ENCODE measurements around the gene AKAP8.
"Not testable (repeated sequence)": the region's sequence is repeated elsewhere in the genome, so short reads cannot be mapped to it uniquely, and the experiment has no call there.

AKAP8 gene

GRCh38 chr19:15373644-15374043 lies 5.9 kb downstream of the AKAP8 start:
- no peak for DNase-seq (ENCODE audit: low read depth)

GRCh38 chr19:15372891-15373301 lies 6.7 kb downstream of the AKAP8 start:
- no peak for DNase-seq (ENCODE audit: low read depth)

- DNase-seq (ENCODE audit: low read depth): no peak
These were observed 7.1 kb downstream of the AKAP8 start for GRCh38 chr19:15372470-15372869.

GRCh38 chr19:15371786-15372380 lies 7.7 kb downstream of the AKAP8 start:
- DNase-seq (ENCODE audit: low read depth): no peak

- no peak for DNase-seq (ENCODE audit: low read depth)
These were observed 8.5 kb downstream of the AKAP8 start for GRCh38 chr19:15371119-15371518.

GRCh38 chr19:15369594-15369891 lies 10.0 kb downstream of the AKAP8 start:
- DNase-seq (ENCODE audit: low read depth): no peak

GRCh38 chr19:15368798-15369593 lies 10.6 kb downstream of the AKAP8 start:
- no peak for DNase-seq (ENCODE audit: low read depth)

- no peak for DNase-seq (ENCODE audit: low read depth)
These were observed 11.4 kb downstream of the AKAP8 start for GRCh38 chr19:15368051-15368632.

GRCh38 chr19:15367439-15367838 lies 12.1 kb downstream of the AKAP8 start:
- no peak for DNase-seq (ENCODE audit: low read depth)

GRCh38 chr19:15365264-15365663 lies 14.3 kb downstream of the AKAP8 start:
- DNase-seq (ENCODE audit: low read depth): no peak

- DNase-seq (ENCODE audit: low read depth): not testable (repeated sequence)
These were observed 15.8 kb downstream of the AKAP8 start for GRCh38 chr19:15363791-15364190.

- DNase-seq (ENCODE audit: low read depth): not testable (repeated sequence)
These were observed 16.5 kb downstream of the AKAP8 start for GRCh38 chr19:15363048-15363447.

- DNase-seq (ENCODE audit: low read depth): not testable (repeated sequence)
These were observed 19.6 kb downstream of the AKAP8 start for GRCh38 chr19:15360015-15360414.

- no peak for DNase-seq (ENCODE audit: low read depth)
These were observed 20.7 kb downstream of the AKAP8 start for GRCh38 chr19:15358918-15359317.

GRCh38 chr19:15357906-15358305 lies 21.7 kb downstream of the AKAP8 start:
- no peak for DNase-seq (ENCODE audit: low read depth)

GRCh38 chr19:15354566-15355296 lies 24.9 kb downstream of the AKAP8 start:
- DNase-seq (ENCODE audit: low read depth): no peak

GRCh38 chr19:15353908-15354307 lies 25.7 kb downstream of the AKAP8 start:
- no peak for DNase-seq (ENCODE audit: low read depth)

- DNase-seq (ENCODE audit: low read depth): not testable (repeated sequence)
These were observed 27.1 kb downstream of the AKAP8 start for GRCh38 chr19:15352535-15352934.

- DNase-seq (ENCODE audit: low read depth): not testable (repeated sequence)
These were observed 38.3 kb downstream of the AKAP8 start for GRCh38 chr19:15341328-15341727.

- no peak for DNase-seq (ENCODE audit: low read depth)
These were observed 39.5 kb downstream of the AKAP8 start for GRCh38 chr19:15340086-15340485.

GRCh38 chr19:15337202-15337601 lies 42.4 kb downstream of the AKAP8 start:
- no peak for DNase-seq (ENCODE audit: low read depth)

- DNase-seq (ENCODE audit: low read depth): not testable (repeated sequence)
These were observed 43.6 kb downstream of the AKAP8 start for GRCh38 chr19:15335992-15336391.
